ENCODE data around the gene PM20D2. TPM values are rescaled to one million over a fixed set of nuclear protein-coding genes. Genes with fewer than 3 reads are reported as not detected.

PM20D2 gene
- total RNA-seq, 1 experiment from 2014 or later: 41.7 TPM

- no peak for TF ChIP-seq EZH2 (IDR thresholded peaks at IDR 0.05; ENCODE audit: borderline replicate concordance, low read depth, low read length, poor library complexity, severe bottlenecking)
- no peak for TF ChIP-seq CTCF (conservative IDR thresholded peaks at IDR 0.05; ENCODE audit: low read depth, low read length)
- no peak overlapping the region for H3K4me3 ChIP-seq (ENCODE audit: low read depth, low read length, poor library complexity, severe bottlenecking)
- BruUV-seq (replicated peaks): no TSS peak
Observed at GRCh38 chr6:89187504-89187903, 41.6 kb downstream of the PM20D2 start.

GRCh38 chr6:89190741-89191140 lies 44.9 kb downstream of the PM20D2 start:
- Histone ChIP-seq H3K27ac (ENCODE audit: low read depth, low read length, poor library complexity, severe bottlenecking) (no peak overlapping the region), H3K27me3 (replicated peaks; ENCODE audit: insufficient read depth, low read depth, low read length, poor library complexity) (no peaks in the 10 kb centered on the region), H3K4me3 (ENCODE audit: low read depth, low read length, poor library complexity, severe bottlenecking) (no peak overlapping the region), H3K9me3 (ENCODE audit: low read depth, low read length, poor library complexity, severe bottlenecking) (peaks cover 8% of the 10 kb centered on the region), H3K36me3 (ENCODE audit: insufficient read depth, low read length, poor library complexity, severe bottlenecking) (no peaks in the 10 kb centered on the region), H3K4me1 (ENCODE audit: insufficient read depth, low read length, poor library complexity, severe bottlenecking) (no peaks in the 10 kb centered on the region)
- CTCF ChIA-PET: no interaction called here
- no peak for DNase-seq (ENCODE audit: low spot score)
- POLR2A ChIA-PET (ENCODE audit: low non-redundant PET): no interaction called here
- no TSS peak for BruUV-seq (replicated peaks)
- intact Hi-C loops (cut with micrococcal nuclease; ENCODE audit: unreplicated experiment): no loop called here
- TF ChIP-seq CTCF (conservative IDR thresholded peaks at IDR 0.05; ENCODE audit: low read depth, low read length) (no peak), EZH2 (IDR thresholded peaks at IDR 0.05; ENCODE audit: borderline replicate concordance, low read depth, low read length, poor library complexity, severe bottlenecking) (no peak)

More at GRCh38 chr6:89187504-89187903, 41.6 kb downstream of the PM20D2 start:
- intact Hi-C loops (cut with micrococcal nuclease; ENCODE audit: unreplicated experiment): no loop called here
- no peak for DNase-seq (ENCODE audit: low spot score)
- POLR2A ChIA-PET (ENCODE audit: low non-redundant PET): no interaction called here
- Histone ChIP-seq H3K9me3 (ENCODE audit: low read depth, low read length, poor library complexity, severe bottlenecking) (no peaks in the 10 kb centered on the region), H3K27me3 (replicated peaks; ENCODE audit: insufficient read depth, low read depth, low read length, poor library complexity) (no peaks in the 10 kb centered on the region), H3K36me3 (ENCODE audit: insufficient read depth, low read length, poor library complexity, severe bottlenecking) (no peaks in the 10 kb centered on the region), H3K4me1 (ENCODE audit: insufficient read depth, low read length, poor library complexity, severe bottlenecking) (no peaks in the 10 kb centered on the region), H3K27ac (ENCODE audit: low read depth, low read length, poor library complexity, severe bottlenecking) (no peak overlapping the region)
- CTCF ChIA-PET: no interaction called here

GRCh38 chr6:89194559-89194958 lies 48.7 kb downstream of the PM20D2 start:
- DNase-seq (ENCODE audit: low spot score): no peak
- no TSS peak for BruUV-seq (replicated peaks)
- Histone ChIP-seq H3K27ac (ENCODE audit: low read depth, low read length, poor library complexity, severe bottlenecking) (no peak overlapping the region), H3K4me1 (ENCODE audit: insufficient read depth, low read length, poor library complexity, severe bottlenecking) (no peaks in the 10 kb centered on the region), H3K4me3 (ENCODE audit: low read depth, low read length, poor library complexity, severe bottlenecking) (no peak overlapping the region), H3K36me3 (ENCODE audit: insufficient read depth, low read length, poor library complexity, severe bottlenecking) (no peaks in the 10 kb centered on the region), H3K9me3 (ENCODE audit: low read depth, low read length, poor library complexity, severe bottlenecking) (peaks cover 8% of the 10 kb centered on the region), H3K27me3 (replicated peaks; ENCODE audit: insufficient read depth, low read depth, low read length, poor library complexity) (no peaks in the 10 kb centered on the region)
- intact Hi-C loops (cut with micrococcal nuclease; ENCODE audit: unreplicated experiment): no loop called here
- no peak for TF ChIP-seq CTCF (conservative IDR thresholded peaks at IDR 0.05; ENCODE audit: low read depth, low read length)
- TF ChIP-seq EZH2 (IDR thresholded peaks at IDR 0.05; ENCODE audit: borderline replicate concordance, low read depth, low read length, poor library complexity, severe bottlenecking): no peak
- CTCF ChIA-PET: no interaction called here
- POLR2A ChIA-PET (ENCODE audit: low non-redundant PET): no interaction called here
